Muscle of arm (tissue), 12 donors: ENCODE results near the gene NARS2. TPM values are rescaled to one million over a fixed set of nuclear protein-coding genes. Genes with fewer than 3 reads are reported as not detected.
"Not testable (repeated sequence)": the region's sequence is repeated elsewhere in the genome, so short reads cannot be mapped to it uniquely, and the experiment has no call there.

Experiments
- DNase-seq: peaks from one replicate; pipeline ENCODE4 v3.0.0-alpha.2; 2013
- polyA plus RNA-seq, 12 donors: library from polyadenylated mRNA; unstranded; fragments of 120-200 nt; gene quantifications; one replicate each; pipeline ENCODE4 v1.2.1, GENCODE V29; 2013; ENCODE audit not compliant: insufficient read length in 12 of 12

The NARS2 gene
- polyA plus RNA-seq, 12 donors = 11.4 to 25.1 (median 16.9) TPM; not detected in 1

DNA sequence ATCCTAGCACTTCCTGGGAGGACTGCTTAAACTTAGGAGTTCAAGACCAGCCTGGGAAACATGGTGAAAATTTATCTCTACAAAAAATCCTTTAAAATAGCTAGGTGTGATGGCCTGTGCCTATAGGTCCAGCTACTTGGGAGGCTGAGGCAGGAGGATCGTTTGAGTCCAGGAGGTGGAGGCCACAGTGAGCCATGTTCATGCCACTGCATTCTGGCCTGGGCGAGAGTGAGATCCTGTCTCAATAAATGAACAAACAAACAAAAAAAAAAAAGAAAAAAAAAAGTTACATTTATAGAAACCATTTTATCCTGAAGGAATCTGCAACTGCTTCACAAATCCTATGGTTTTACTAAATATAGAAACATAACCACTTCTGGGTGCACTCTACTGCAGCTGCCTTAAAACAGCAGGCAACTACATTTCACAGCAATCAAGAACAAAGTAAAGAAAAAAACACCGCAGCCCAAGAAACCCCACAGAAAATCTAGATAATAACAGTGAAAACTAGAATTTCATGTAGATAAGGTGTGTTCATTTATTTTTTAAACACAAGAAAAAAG, 81.2 kb downstream of the NARS2 start:
- no peak for DNase-seq

DNA sequence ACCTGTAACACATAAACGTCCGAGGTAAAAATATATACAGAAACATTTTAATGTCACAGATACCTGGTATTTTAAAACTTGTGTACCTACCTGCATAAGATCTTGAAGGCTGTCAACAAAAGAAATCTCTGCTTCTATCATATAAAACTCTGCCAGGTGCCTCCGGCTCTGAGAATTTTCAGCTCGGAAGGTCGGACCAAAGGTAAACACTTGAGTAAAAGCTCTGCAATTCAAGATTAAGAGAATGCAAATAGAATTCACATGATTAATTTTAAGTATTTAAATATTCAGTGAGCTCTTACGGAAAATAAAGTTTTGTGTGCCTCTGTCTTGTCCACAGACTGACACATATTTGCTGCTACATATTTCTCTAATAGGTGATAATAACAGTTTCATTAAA, 81.7 kb downstream of the NARS2 start:
- DNase-seq = no peak

- no peak for DNase-seq
Observed at GRCh38 chr11:78489184-78489583, 85.5 kb downstream of the NARS2 start.

DNA sequence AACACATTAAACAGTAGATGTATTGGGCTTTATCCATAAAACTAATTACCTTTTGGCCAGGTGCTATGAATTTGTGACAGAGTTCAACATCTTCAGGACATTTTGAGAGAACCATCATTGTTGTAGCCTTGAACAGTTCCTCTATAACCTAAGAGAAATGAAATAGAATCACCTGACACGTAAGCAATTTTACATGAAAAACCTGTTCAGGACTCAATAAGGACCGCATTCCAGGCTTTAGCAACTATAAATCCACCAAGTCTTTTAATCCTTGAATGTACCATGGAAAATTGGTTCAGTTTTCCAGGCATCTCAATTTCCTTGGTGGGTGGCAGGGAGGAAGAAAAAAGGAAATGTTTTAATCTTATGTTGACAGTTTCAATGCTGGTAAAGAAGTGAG, 96.1 kb downstream of the NARS2 start:
- DNase-seq = no peak

- no peak for DNase-seq
Observed at GRCh38 chr11:78476066-78476465, 98.6 kb downstream of the NARS2 start.

- DNase-seq = no peak
Observed at GRCh38 chr11:78474451-78474850, 100.2 kb downstream of the NARS2 start.

DNA sequence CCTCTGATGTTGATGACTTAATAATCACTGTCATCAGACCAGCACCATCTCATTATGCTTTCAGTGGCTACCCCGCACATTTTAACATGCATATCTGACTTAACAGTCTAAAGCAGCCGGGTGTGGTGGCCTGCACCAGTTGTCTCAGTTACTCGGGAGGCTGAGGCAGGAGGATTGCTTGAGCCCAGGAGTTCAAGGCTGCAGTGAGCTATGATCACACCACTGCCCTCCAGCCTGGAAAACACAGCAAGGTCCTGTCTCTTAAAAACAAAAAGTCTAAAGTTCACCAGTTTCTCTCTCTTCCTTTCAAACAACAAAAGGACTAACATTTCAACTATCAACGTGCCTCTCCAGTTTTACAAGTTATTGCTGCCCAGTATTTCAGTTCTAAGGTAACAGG, 101.8 kb downstream of the NARS2 start:
- no peak for DNase-seq

DNA sequence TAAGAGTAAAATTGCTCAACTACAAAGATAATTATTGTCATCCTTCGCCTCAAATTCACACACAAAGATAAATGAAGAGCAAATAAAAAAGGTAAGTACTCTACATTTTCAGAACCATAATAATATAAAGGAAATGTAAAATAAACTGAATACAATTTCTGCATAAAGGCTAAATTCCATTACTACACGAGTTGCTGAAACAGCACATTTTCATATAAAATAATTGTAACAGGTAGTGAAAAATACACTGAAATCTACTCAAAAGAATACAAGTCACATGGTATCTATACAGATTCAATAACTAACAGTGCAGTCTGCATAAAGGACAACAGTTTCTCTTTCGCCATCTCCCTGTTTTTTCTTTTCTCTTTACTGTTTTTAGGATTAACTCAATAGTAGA, 102.3 kb downstream of the NARS2 start:
- no peak for DNase-seq

DNA sequence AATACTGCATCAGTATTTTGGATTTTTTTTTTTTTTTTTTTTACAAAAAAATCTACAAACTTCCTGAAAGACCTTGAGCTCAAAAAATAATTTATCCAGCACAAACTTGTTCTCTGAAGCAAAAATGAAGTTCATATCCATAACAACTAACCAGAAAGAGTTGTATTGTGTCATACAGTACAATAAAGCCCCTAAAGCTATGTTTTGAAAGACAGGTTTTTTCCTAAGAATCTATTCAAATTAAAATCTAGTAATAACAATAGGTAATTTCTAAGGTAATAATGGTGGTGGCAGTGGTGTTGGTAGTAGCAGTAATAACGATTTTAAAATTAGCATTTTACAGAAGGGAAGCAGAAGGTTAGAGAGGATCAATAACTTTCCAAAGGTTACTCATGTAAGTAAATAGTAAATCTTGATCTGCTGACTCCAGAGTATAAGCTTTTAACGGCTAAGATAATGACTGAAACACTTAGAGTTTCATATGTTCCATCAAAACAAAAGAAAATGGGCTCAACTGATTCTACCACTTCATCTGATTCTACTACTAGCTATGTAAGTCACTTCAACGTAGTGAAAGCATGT, 103.7 kb downstream of the NARS2 start:
- no peak for DNase-seq

- no peak for DNase-seq
Observed at GRCh38 chr11:78469896-78470295, 104.8 kb downstream of the NARS2 start.

DNA sequence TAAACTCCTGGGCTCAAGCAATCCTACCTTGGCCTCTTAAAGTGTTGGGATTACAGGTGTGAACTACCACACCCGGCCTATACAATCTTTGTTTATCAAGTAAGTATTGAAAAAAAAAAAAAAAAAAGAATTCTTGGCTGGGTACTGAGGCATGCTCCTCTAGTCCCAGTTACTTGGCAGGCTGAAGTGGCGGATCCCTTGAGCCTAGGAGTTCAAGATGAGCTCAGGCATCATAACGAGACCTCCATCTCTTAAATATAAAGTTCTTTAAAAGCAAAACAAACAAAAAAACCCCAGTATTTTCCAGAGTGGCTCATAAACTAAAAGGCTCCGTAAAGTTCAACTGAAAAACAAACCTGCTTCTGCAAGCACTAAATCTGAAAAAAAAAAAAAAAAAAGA, 106.7 kb downstream of the NARS2 start:
- DNase-seq = peak; percentile 18

- DNase-seq = no peak
Observed at GRCh38 chr11:78467370-78467769, 107.3 kb downstream of the NARS2 start.

DNA sequence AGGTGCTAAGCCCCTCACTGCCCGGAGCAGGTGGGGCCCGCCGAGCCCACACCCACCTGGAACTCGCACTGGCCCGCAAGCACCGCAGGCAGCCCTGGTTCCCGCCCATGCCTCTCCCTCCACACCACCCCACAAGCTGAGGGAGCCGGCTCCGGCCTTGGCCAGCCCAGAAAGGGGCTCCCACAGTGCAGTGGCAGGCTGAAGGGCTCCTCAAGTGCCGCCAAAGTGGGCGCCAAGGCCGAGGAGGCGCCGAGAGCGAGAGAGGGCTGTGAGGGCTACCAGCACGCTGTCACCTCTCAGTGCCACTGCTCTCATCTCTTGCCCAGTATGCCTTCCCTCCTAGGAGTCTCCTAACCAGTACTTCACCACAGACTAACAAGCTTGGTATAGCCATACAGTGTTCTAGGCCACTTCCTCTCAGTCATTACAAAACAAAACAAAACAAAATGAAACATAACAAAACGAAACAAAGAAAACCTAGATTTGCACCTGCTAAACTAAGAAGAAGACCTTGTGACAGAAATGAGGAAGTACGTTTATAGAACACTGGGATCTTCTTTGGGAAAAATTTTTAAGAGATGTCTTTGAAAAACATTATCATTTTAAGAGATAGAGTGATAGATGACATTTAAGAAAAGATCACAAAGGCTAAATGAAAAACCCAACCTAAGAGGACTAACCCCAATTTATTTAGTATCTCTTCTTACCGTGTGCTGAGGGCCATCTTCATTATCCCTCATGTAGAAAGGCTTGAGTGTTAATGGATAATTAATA, 109.3 kb downstream of the NARS2 start:
- no peak for DNase-seq

DNA sequence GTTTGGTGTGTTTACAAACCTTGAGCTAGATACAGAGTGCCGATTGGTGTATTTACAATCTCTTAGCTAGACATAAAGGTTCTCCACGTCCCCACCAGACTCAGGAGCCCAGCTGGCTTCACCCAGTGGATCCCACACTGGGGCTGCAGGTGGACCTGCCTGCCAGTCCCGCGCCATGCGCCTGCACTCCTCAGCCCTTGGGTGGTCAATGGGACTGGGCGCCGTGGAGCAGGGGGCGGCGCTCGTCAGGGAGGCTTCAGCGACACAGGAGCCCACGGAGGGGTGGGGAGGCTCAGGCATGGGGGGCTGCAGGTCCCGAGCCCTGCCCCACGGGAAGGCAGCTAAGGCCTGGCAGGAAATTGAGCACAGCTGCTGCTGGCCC, 109.9 kb downstream of the NARS2 start:
- DNase-seq = not testable (repeated sequence)

- DNase-seq = no peak
Observed at GRCh38 chr11:78460471-78460870, 114.2 kb downstream of the NARS2 start.

DNA sequence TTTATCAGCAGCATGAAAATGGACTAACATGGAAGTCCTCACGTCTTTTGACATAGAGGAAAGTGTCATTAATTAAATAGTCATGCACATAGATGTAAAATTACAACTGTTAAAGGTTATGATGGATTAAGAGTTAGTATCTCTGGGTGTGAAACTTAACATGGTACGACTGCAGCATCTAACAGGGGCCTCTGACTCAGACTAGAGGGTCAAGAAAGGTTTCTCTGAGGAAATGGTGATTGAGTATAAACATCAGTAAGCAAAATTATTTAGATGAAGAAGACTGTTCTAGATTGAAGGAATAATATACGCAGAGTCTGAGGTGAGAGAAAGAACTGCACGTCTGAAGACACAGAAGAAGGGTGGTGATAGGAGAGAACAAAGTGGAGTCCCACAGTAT, 114.9 kb downstream of the NARS2 start:
- no peak for DNase-seq

DNA sequence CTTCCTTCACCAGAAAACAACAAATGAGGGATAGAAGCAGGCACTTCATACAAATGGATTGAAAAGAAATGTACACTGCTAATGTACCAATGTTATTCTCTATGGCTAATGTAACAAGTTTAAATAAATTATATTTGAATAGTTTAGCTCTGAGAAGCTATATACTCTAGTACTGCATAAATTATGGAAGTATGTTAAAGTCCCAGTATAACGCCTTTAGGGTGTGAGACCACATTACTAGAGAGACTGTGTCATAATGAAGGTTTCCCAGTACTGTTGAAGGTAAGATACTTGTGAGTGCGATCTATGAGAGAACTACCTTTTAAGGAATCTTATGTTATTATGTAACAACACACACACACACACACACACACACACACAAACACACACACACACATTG, 117.2 kb downstream of the NARS2 start:
- DNase-seq = no peak

DNA sequence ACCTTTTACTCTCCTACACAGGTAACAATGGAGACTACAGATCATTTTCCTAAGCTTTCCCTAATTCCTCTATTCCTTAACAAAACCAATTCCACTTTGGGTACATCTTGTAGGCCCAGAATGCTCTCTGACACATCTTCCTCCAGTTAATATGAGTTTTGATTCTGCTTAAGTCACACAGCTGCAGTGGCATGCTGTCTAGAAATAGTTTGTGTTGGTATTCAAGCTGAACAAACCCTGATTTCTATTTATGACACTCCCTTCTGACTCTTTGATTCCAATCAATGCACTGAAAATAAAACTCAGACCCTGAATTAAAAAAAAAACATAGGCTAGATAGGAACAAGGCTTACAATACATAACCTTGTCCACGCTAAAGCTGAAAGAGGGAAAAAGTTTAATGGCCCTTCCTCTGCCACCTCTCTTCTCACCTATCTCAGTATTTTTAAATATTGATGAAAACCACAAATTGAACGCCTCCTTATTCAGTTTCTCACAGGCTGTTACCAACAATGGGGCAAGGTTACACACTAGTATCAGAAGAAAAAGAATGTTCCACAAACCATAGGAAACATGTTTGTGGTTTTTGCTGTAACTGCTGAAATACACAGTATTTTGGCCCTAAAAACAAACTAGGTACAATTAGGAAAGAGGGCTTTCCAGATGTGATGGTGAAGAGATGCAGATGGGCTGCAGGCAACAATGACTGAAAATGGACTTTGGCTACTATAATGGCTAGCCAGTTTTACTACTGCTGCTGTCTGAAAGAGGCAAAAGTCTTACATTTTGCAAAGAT, 121.3 kb downstream of the NARS2 start:
- no peak for DNase-seq

GRCh38 chr11:78451371-78452150, 123.1 kb downstream of the NARS2 start:
- DNase-seq = no peak

- DNase-seq = no peak
Observed at GRCh38 chr11:78450866-78451265, 123.8 kb downstream of the NARS2 start.

DNA sequence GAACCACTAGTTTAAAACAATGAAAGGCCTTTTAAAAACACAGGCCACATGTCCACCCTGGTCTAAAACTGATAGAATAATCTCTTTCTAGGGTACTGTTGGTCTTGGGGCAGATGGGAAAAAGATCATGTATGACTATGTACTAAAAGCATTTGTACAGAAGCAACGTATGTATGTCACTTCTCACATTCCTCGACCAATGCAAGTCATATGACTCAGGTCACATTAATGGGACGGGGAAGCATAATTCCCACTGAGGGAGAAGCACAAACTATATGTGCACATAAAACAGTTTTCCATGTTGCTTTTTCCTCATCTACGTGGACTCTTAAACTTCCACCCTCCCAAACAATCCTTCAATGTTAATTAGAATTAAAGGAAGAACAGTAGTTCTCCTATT, 124.8 kb downstream of the NARS2 start:
- DNase-seq = no peak

GRCh38 chr11:78446210-78446609, 128.5 kb downstream of the NARS2 start:
- no peak for DNase-seq
